Left lung (tissue), 10 donors: ENCODE measurements around the gene CEP152. TPM values are rescaled to one million over a fixed set of nuclear protein-coding genes. Genes with fewer than 3 reads are reported as not detected.

Source experiments
- ATAC-seq: fragments of 200-7000 bp; cut with Tn5 transposase; one replicate; pipeline ENCODE4 v1.9.1; 2020; ENCODE audit warnings: moderate library complexity
- DNase-seq, 4 donors: peaks; one replicate each; pipeline ENCODE4 v3.0.0-alpha.2; 2013 to 2020
- H3K27ac ChIP-seq, 2 donors: fragments of 200-600 bp; sonication (generic) in 1 of 2; one replicate each; pipeline versions ENCODE4 v1.5.0 to v1.8.0; 2020 to 2021
- H3K27me3 ChIP-seq, 2 donors: fragments of 200-600 bp; sonication (generic) in 1 of 2; one replicate each; pipeline versions ENCODE4 v1.5.0 to v1.8.0; 2020 to 2021
- H3K36me3 ChIP-seq, 2 donors: fragments of 200-600 bp; sonication (generic) in 1 of 2; one replicate each; pipeline versions ENCODE4 v1.5.0 to v1.8.0; 2020 to 2021
- H3K4me1 ChIP-seq, 2 donors: fragments of 200-600 bp; one replicate each; pipeline ENCODE4 v1.8.0; 2021
- H3K4me3 ChIP-seq, 2 donors: fragments of 200-600 bp; sonication (generic) in 1 of 2; one replicate each; pipeline versions ENCODE4 v1.5.0 to v1.8.0; 2020 to 2021; ENCODE audit warnings: mild to moderate bottlenecking in 1 of 2
- H3K9me3 ChIP-seq, 2 donors: fragments of 200-600 bp; sonication (generic) in 1 of 2; one replicate each; pipeline versions ENCODE4 v1.5.0 to v1.8.0; 2020 to 2021
- intact Hi-C, 2 donors: fragments of 100-400 bp; cut with DNase I; formaldehyde crosslinking; loops; one replicate each; pipeline versions ENCODE4 v1.11.2 to v1.14.2; 2022
- polyA plus RNA-seq, 6 donors: library from polyadenylated mRNA; unstranded; fragments of 120-200 nt; gene quantifications; one replicate each; pipeline ENCODE4 v1.2.1, GENCODE V29; 2013; ENCODE audit not compliant: insufficient read length in 6 of 6
- total RNA-seq, 2 donors: library from RNA; stranded (reverse); fragmentation: NEBNext Ultra II Directional; extraction: Animal tissue kit (Norgen Biotek cat#: 25700); gene quantifications; one replicate each; pipeline ENCODE4 v1.2.1, GENCODE V29; 2021
- TF ChIP-seq, protein P1 (sequence below), 2 donors: fragments of 200-600 bp; sonication (generic) in 1 of 2; IDR thresholded peaks; one replicate each; pipeline versions ENCODE4 v1.5.0 to v1.8.0; 2021; ENCODE audit warnings: antibody characterized with exemption in 2 of 2
- donor health status: DM: no; HTN: yes; CAD: no.
- donor health status: DM: no; HTN: no; CAD: no.

Gene CEP152
- total and polyA plus RNA-seq, 8 donors = 4.1 to 13.8 (median 9.8) TPM

GRCh38 chr15:48695827-48696573, 114.9 kb downstream of the CEP152 start:
- Histone ChIP-seq H3K4me3 (no peak overlapping the region), H3K27me3 (no peaks in the 10 kb centered on the region), H3K27ac (no peak overlapping the region), H3K9me3 (no peaks in the 10 kb centered on the region), H3K4me1 (no peaks in the 10 kb centered on the region), H3K36me3 (no peaks in the 10 kb centered on the region)
- intact Hi-C loops = no loop called here
- ATAC-seq (no peak), DNase-seq (no peak)
- TF ChIP-seq, protein P1, sequence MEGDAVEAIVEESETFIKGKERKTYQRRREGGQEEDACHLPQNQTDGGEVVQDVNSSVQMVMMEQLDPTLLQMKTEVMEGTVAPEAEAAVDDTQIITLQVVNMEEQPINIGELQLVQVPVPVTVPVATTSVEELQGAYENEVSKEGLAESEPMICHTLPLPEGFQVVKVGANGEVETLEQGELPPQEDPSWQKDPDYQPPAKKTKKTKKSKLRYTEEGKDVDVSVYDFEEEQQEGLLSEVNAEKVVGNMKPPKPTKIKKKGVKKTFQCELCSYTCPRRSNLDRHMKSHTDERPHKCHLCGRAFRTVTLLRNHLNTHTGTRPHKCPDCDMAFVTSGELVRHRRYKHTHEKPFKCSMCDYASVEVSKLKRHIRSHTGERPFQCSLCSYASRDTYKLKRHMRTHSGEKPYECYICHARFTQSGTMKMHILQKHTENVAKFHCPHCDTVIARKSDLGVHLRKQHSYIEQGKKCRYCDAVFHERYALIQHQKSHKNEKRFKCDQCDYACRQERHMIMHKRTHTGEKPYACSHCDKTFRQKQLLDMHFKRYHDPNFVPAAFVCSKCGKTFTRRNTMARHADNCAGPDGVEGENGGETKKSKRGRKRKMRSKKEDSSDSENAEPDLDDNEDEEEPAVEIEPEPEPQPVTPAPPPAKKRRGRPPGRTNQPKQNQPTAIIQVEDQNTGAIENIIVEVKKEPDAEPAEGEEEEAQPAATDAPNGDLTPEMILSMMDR (IDR thresholded peaks at IDR 0.05) = no peak

- peak; percentile 49 for ATAC-seq
Measured at GRCh38 chr15:48695088-48695826, 115.6 kb downstream of the CEP152 start.

GRCh38 chr15:48693484-48693883, 117.4 kb downstream of the CEP152 start:
- Histone ChIP-seq H3K9me3 (peaks cover 0 to 2% of the 10 kb centered on the region in 2 donors), H3K27me3 (no peaks in the 10 kb centered on the region), H3K4me1 (no peaks in the 10 kb centered on the region), H3K27ac (no peak overlapping the region), H3K36me3 (no peaks in the 10 kb centered on the region), H3K4me3 (no peak overlapping the region)
- ATAC-seq = no peak
- TF ChIP-seq, protein P1 (IDR thresholded peaks at IDR 0.05) = no peak
- no peak for DNase-seq
- intact Hi-C loops = no loop called here

More at GRCh38 chr15:48695088-48695826, 115.6 kb downstream of the CEP152 start:
- Histone ChIP-seq H3K36me3 (no peaks in the 10 kb centered on the region), H3K4me1 (no peaks in the 10 kb centered on the region), H3K4me3 (no peak overlapping the region), H3K27ac (no peak overlapping the region), H3K9me3 (no peaks in the 10 kb centered on the region), H3K27me3 (no peaks in the 10 kb centered on the region)
- TF ChIP-seq, protein P1 (IDR thresholded peaks at IDR 0.05) = no peak
- intact Hi-C loops = no loop called here
- DNase-seq = no peak

- no peak for ATAC-seq
- intact Hi-C loops = no loop called here
Measured at GRCh38 chr15:48688493-48688892, 122.4 kb downstream of the CEP152 start.

More at GRCh38 chr15:48688493-48688892, 122.4 kb downstream of the CEP152 start:
- peaks cover 0 to 10% of the 10 kb centered on the region in 2 donors for H3K9me3 ChIP-seq
- H3K4me1 ChIP-seq = no peaks in the 10 kb centered on the region
- TF ChIP-seq, protein P1 (IDR thresholded peaks at IDR 0.05) = no peak
- H3K36me3 ChIP-seq = no peaks in the 10 kb centered on the region
- no peak overlapping the region for H3K4me3 ChIP-seq
- DNase-seq = no peak
- no peaks in the 10 kb centered on the region for H3K27me3 ChIP-seq
- H3K27ac ChIP-seq = no peak overlapping the region

Other genes with a start within 250 kb of the CEP152 start
- gene FBN1, start 165.4 kb downstream of the CEP152 start, total RNA-seq = 100 to 1,000 TPM in 1 of 2 donors, 10 to 100 TPM in 1; 91.5 to 144 TPM
- 100 to 1,000 TPM in 2 of 6 donors, 10 to 100 TPM in 4; 83.1 to 103 (median 93.5) TPM for gene FBN1, start 165.4 kb downstream of the CEP152 start, polyA plus RNA-seq
- gene EID1, start 67.1 kb upstream of the CEP152 start, total RNA-seq = 10 to 100 TPM; 80.2 to 91.5 TPM
- gene EID1, start 67.1 kb upstream of the CEP152 start, polyA plus RNA-seq = 100 to 1,000 TPM; 262 to 301 (median 285) TPM
- gene SHC4, start 152.8 kb upstream of the CEP152 start, total RNA-seq = under 1 TPM; 0.44 to 0.47 TPM
- 1 to 10 TPM in 4 of 6 donors, under 1 TPM in 2; 0.74 to 1.4 (median 1.0) TPM for gene SHC4, start 152.8 kb upstream of the CEP152 start, polyA plus RNA-seq
- 100 to 1,000 TPM in 1 of 2 donors, 10 to 100 TPM in 1; 79.8 to 106 TPM for gene SECISBP2L, start 235.4 kb upstream of the CEP152 start, total RNA-seq
- 10 to 100 TPM; 69.6 to 91.3 (median 72.9) TPM for gene SECISBP2L, start 235.4 kb upstream of the CEP152 start, polyA plus RNA-seq